Neural cell (in vitro differentiated cells): Measurements from ENCODE around the gene FUBP1. TPM values are rescaled to one million over a fixed set of nuclear protein-coding genes. Genes with fewer than 3 reads are reported as not detected.

Experiments
- H2AFZ ChIP-seq: fragments of 200-600, 300-800 bp; sonication (generic), shearing (Covaris generic); 2 replicates; pipeline ENCODE4 v1.6.0; 2014; ENCODE audit warnings: low read depth, mild to moderate bottlenecking, antibody characterized with exemption, low read length, moderate library complexity
- H3F3A ChIP-seq: fragments of 200-600 bp; shearing (Covaris generic); 2 replicates; pipeline ENCODE4 v1.6.1; 2016; ENCODE audit warnings: mild to moderate bottlenecking, moderate library complexity, mixed read lengths, antibody characterized with exemption, low read length; ENCODE audit not compliant: insufficient read depth, poor library complexity, severe bottlenecking
- H3K27ac ChIP-seq: fragments of 200-600, 300-800 bp; sonication (generic), shearing (Covaris generic); 2 replicates; pipeline ENCODE4 v1.5.1; 2014; ENCODE audit warnings: mild to moderate bottlenecking, low read length, moderate library complexity
- H3K27me3 ChIP-seq: fragments of 300-800, 200-600 bp; sonication (generic), shearing (Covaris generic); 2 replicates; pipeline ENCODE4 v1.6.0; 2014; ENCODE audit warnings: mild to moderate bottlenecking, low read depth, low read length, moderate library complexity; ENCODE audit not compliant: insufficient read depth
- H3K36me3 ChIP-seq: fragments of 300-800, 200-600 bp; sonication (generic), shearing (Covaris generic); 2 replicates; pipeline ENCODE4 v1.5.1; 2014; ENCODE audit warnings: mild to moderate bottlenecking, antibody characterized with exemption, low read length, moderate library complexity; ENCODE audit not compliant: insufficient read depth
- H3K4me2 ChIP-seq: fragments of 300-800, 200-600 bp; sonication (generic), shearing (Covaris generic); 2 replicates; pipeline ENCODE4 v1.6.0; 2014; ENCODE audit warnings: mild to moderate bottlenecking, low read length
- H3K4me3 ChIP-seq: fragments of 300-800, 200-600 bp; sonication (generic), shearing (Covaris generic); 2 replicates; pipeline ENCODE4 v1.5.1; 2014; ENCODE audit warnings: mild to moderate bottlenecking, low read length, moderate library complexity
- H3K79me2 ChIP-seq: fragments of 200-600 bp; shearing (Covaris generic); replicated peaks from 2 replicates; pipeline ENCODE4 v1.6.0; 2014; ENCODE audit warnings: mild to moderate bottlenecking, low read length, moderate library complexity; ENCODE audit not compliant: insufficient read depth
- H3K9ac ChIP-seq: fragments of 300-800, 200-600 bp; sonication (generic), shearing (Covaris generic); 2 replicates; pipeline ENCODE4 v1.6.1; 2016; ENCODE audit warnings: mild to moderate bottlenecking, low read length, mixed read lengths
- H3K9me2 ChIP-seq: fragments of 200-600 bp; shearing (Covaris generic); 2 replicates; pipeline ENCODE4 v1.6.1; 2016; ENCODE audit warnings: mild to moderate bottlenecking, low read length, mixed read lengths; ENCODE audit not compliant: insufficient read depth
- H3K9me3 ChIP-seq: fragments of 200-600, 300-800 bp; sonication (generic), shearing (Covaris generic); 2 replicates; pipeline ENCODE4 v1.6.1; 2016; ENCODE audit warnings: mild to moderate bottlenecking, mixed run types, low read length, moderate library complexity, mixed read lengths
- H4K20me1 ChIP-seq: fragments of 200-600 bp; shearing (Covaris generic); 2 replicates; pipeline ENCODE4 v1.6.1; 2016; ENCODE audit warnings: mild to moderate bottlenecking, mixed run types; ENCODE audit not compliant: insufficient read depth
- EP300 ChIP-seq: fragments of 450-650 bp; conservative IDR thresholded peaks from 2 replicates; pipeline ENCODE4 v1.6.1; 2014; ENCODE audit warnings: antibody characterized with exemption, mild to moderate bottlenecking, moderate library complexity; ENCODE audit not compliant: poor library complexity, severe bottlenecking
- EZH2 ChIP-seq: fragments of 200-600, 300-800 bp; shearing (Covaris generic), sonication (generic); IDR thresholded peaks from 2 replicates; pipeline ENCODE4 v1.6.1; 2014; ENCODE audit warnings: antibody characterized with exemption, low read length, borderline replicate concordance, mild to moderate bottlenecking; ENCODE audit not compliant: insufficient read depth, poor library complexity, severe bottlenecking
- MXI1 ChIP-seq: fragments of 450-650 bp; conservative IDR thresholded peaks from 2 replicates; pipeline ENCODE4 v1.6.1; 2014; ENCODE audit warnings: antibody characterized with exemption, mild to moderate bottlenecking; ENCODE audit not compliant: poor library complexity, severe bottlenecking
- POLR2AphosphoS5 ChIP-seq: IDR thresholded peaks from 2 replicates; pipeline ENCODE4 v1.6.1; 2012
- RAD21 ChIP-seq: fragments of 450-650 bp; conservative IDR thresholded peaks from 2 replicates; pipeline ENCODE4 v1.6.1; 2014; ENCODE audit warnings: antibody characterized with exemption, mild to moderate bottlenecking, moderate library complexity
- SMC3 ChIP-seq: fragments of 450-650 bp; conservative IDR thresholded peaks from 2 replicates; pipeline ENCODE4 v1.6.1; 2014; ENCODE audit warnings: antibody characterized with exemption, mild to moderate bottlenecking, moderate library complexity; ENCODE audit not compliant: poor library complexity
- TAF1 ChIP-seq: IDR thresholded peaks from 2 replicates; pipeline ENCODE4 v1.6.1; 2012; ENCODE audit warnings: low read depth
- polyA plus RNA-seq: library from polyadenylated mRNA; depleted of rRNA; stranded (reverse); fragments of >200 nt; gene quantifications from 2 replicates; pipeline ENCODE4 v1.2.3, GENCODE V29; 2014
- TF ChIP-seq, protein P1 (sequence below): IDR thresholded peaks from 2 replicates; pipeline ENCODE4 v1.6.1; 2012; ENCODE audit warnings: borderline replicate concordance
- TF ChIP-seq, protein P2 (sequence below): fragments of 450-650 bp; IDR thresholded peaks from 2 replicates; pipeline ENCODE4 v1.5.1; 2014; ENCODE audit warnings: antibody characterized with exemption, mild to moderate bottlenecking, moderate library complexity; ENCODE audit not compliant: poor library complexity, severe bottlenecking

The FUBP1 gene
- polyA plus RNA-seq, 1 donor from 2014 or later = 630 TPM

DNA sequence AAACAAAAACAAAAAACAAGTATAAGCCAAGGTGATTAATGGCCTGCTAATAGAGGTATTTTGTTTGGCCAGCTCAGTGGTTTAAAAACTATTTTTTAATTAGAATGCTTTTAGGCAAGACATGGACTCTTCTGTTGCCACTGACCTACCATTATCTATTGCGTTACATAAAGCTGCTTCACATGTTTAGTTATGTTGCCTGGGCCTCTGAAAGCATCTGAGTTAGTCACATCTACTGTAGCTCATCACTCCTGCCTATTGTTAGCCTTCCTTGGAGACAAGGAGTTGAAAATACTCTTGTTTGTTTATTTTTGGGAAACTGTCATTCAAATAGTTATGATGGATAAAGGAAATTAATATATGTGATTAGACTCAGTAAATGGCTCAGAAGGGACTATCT is 40.2 kb upstream of the FUBP1 start:
- H3K36me3 ChIP-seq = no peaks in the 10 kb centered on the region
- no peak overlapping the region for H2AFZ ChIP-seq
- no peaks in the 10 kb centered on the region for H4K20me1 ChIP-seq
- H3K9ac ChIP-seq = no peak overlapping the region
- H3K4me3 ChIP-seq = no peak overlapping the region
- H3K4me2 ChIP-seq = no peak overlapping the region
- no peaks in the 10 kb centered on the region for H3K27me3 ChIP-seq
- H3K27ac ChIP-seq = no peak overlapping the region
- H3K9me2 ChIP-seq = no peaks in the 10 kb centered on the region
- no peaks in the 10 kb centered on the region for H3K79me2 ChIP-seq
- H3K9me3 ChIP-seq = no peaks in the 10 kb centered on the region
- no peaks in the 10 kb centered on the region for H3F3A ChIP-seq
- TF ChIP-seq RAD21 = no peak
- TF ChIP-seq MXI1 = no peak
- no peak for TF ChIP-seq POLR2AphosphoS5
- TF ChIP-seq EP300 = no peak
- TF ChIP-seq TAF1 = no peak
- no peak for TF ChIP-seq EZH2
- no peak for TF ChIP-seq SMC3
- TF ChIP-seq, protein P1, sequence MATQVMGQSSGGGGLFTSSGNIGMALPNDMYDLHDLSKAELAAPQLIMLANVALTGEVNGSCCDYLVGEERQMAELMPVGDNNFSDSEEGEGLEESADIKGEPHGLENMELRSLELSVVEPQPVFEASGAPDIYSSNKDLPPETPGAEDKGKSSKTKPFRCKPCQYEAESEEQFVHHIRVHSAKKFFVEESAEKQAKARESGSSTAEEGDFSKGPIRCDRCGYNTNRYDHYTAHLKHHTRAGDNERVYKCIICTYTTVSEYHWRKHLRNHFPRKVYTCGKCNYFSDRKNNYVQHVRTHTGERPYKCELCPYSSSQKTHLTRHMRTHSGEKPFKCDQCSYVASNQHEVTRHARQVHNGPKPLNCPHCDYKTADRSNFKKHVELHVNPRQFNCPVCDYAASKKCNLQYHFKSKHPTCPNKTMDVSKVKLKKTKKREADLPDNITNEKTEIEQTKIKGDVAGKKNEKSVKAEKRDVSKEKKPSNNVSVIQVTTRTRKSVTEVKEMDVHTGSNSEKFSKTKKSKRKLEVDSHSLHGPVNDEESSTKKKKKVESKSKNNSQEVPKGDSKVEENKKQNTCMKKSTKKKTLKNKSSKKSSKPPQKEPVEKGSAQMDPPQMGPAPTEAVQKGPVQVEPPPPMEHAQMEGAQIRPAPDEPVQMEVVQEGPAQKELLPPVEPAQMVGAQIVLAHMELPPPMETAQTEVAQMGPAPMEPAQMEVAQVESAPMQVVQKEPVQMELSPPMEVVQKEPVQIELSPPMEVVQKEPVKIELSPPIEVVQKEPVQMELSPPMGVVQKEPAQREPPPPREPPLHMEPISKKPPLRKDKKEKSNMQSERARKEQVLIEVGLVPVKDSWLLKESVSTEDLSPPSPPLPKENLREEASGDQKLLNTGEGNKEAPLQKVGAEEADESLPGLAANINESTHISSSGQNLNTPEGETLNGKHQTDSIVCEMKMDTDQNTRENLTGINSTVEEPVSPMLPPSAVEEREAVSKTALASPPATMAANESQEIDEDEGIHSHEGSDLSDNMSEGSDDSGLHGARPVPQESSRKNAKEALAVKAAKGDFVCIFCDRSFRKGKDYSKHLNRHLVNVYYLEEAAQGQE = no peak
- TF ChIP-seq, protein P2, sequence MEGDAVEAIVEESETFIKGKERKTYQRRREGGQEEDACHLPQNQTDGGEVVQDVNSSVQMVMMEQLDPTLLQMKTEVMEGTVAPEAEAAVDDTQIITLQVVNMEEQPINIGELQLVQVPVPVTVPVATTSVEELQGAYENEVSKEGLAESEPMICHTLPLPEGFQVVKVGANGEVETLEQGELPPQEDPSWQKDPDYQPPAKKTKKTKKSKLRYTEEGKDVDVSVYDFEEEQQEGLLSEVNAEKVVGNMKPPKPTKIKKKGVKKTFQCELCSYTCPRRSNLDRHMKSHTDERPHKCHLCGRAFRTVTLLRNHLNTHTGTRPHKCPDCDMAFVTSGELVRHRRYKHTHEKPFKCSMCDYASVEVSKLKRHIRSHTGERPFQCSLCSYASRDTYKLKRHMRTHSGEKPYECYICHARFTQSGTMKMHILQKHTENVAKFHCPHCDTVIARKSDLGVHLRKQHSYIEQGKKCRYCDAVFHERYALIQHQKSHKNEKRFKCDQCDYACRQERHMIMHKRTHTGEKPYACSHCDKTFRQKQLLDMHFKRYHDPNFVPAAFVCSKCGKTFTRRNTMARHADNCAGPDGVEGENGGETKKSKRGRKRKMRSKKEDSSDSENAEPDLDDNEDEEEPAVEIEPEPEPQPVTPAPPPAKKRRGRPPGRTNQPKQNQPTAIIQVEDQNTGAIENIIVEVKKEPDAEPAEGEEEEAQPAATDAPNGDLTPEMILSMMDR = no peak

DNA sequence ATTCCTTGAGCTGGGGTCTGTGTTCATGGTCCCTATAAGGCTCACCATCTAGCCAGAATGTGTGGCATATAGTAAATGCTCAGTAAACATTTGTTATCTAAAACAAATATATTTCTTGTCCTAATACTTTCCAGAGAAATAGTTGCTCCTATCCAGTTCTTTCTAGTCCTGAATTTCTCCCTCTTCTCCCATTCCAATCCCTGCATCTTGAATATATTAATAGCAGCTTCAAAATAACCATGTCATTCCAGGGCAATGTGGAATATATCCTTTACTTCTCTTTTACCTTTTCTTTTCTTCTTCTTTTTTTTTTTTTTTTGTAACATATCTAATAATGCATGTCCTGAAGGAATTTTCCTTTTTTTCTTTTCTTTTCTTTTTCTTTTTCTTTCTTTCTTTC is 36.3 kb upstream of the FUBP1 start:
- no peaks in the 10 kb centered on the region for H3K79me2 ChIP-seq
- H3K9ac ChIP-seq = no peak overlapping the region
- H3K9me3 ChIP-seq = no peaks in the 10 kb centered on the region
- H3K4me3 ChIP-seq = no peak overlapping the region
- H3K27me3 ChIP-seq = no peaks in the 10 kb centered on the region
- H3K4me2 ChIP-seq = no peak overlapping the region
- H2AFZ ChIP-seq = no peak overlapping the region
- no peak for TF ChIP-seq POLR2AphosphoS5
- TF ChIP-seq, protein P1 = no peak
- no peak for TF ChIP-seq TAF1
- TF ChIP-seq SMC3 = no peak
- TF ChIP-seq, protein P2 = no peak
- no peak for TF ChIP-seq EZH2
- TF ChIP-seq EP300 = no peak
- TF ChIP-seq MXI1 = no peak
- TF ChIP-seq RAD21 = no peak
- H3K27ac ChIP-seq = no peak overlapping the region
- no peaks in the 10 kb centered on the region for H3F3A ChIP-seq
- H4K20me1 ChIP-seq = no peaks in the 10 kb centered on the region
- no peaks in the 10 kb centered on the region for H3K9me2 ChIP-seq
- H3K36me3 ChIP-seq = no peaks in the 10 kb centered on the region
